Ovary (tissue), 9 donors: ENCODE data around the gene DNAJB1. TPM values are rescaled to one million over a fixed set of nuclear protein-coding genes. Genes with fewer than 3 reads are reported as not detected.

ENCODE experiments used
- DNase-seq, 5 donors: peaks; one replicate each; pipeline ENCODE4 v3.0.0-alpha.2; 2019 to 2020
- H3K27ac ChIP-seq, 2 donors: fragments of 200-600 bp; one replicate each; pipeline versions ENCODE4 v1.5.1 to v1.8.0; 2019 to 2022
- H3K27me3 ChIP-seq: fragments of 200-600 bp; one replicate; pipeline ENCODE4 v1.8.0; 2022
- H3K36me3 ChIP-seq: fragments of 200-600 bp; sonication (generic); one replicate; pipeline ENCODE4 v1.5.1; 2019
- H3K4me1 ChIP-seq: one replicate; pipeline ENCODE4 v1.8.1; 2013; ENCODE audit warnings: mild to moderate bottlenecking, moderate library complexity; ENCODE audit not compliant: insufficient read depth
- H3K4me3 ChIP-seq: fragments of 200-600 bp; sonication (generic); one replicate; pipeline ENCODE4 v1.5.1; 2017
- H3K9me3 ChIP-seq, 2 donors: fragments of 200-600 bp in 1 of 2; sonication (generic) in 1 of 2; one replicate each; pipeline versions ENCODE4 v1.5.1 to v1.8.1; 2013 to 2019; ENCODE audit warnings: mild to moderate bottlenecking in 1 of 2, moderate library complexity in 1 of 2
- EP300 ChIP-seq: sonication (generic); formaldehyde crosslinking; IDR thresholded peaks from one replicate; pipeline ENCODE4 v1.6.1; 2017; ENCODE audit warnings: antibody characterized with exemption
- POLR2A ChIP-seq: fragments of 450-650 bp; IDR thresholded peaks from one replicate; pipeline ENCODE4 v1.6.1; 2017; ENCODE audit warnings: antibody characterized with exemption, mild to moderate bottlenecking, moderate library complexity
- WGBS, 3 donors: extraction: QIAGEN DNeasy Blood & Tissue Kit in 1 of 3; methylation state at CpG; one replicate each; pipeline versions ENCODE4 v1.1.5 to v1.1.7; 2013 to 2017; 5-methylcytosine and 5-hydroxymethylcytosine counted together
- intact Hi-C, 4 donors: fragments of 100-400 bp; cut with DNase I; formaldehyde crosslinking; loops; one replicate each; pipeline versions ENCODE4 v1.11.0 to v1.15.1; 2022 to 2023
- polyA plus RNA-seq, 2 donors: library from polyadenylated mRNA; stranded (reverse); fragments of 200-250 nt in 1 of 2; fragments of 350-450 nt in 1 of 2; fragmentation: Illumina TruSeq in 1 of 2; extraction: RNeasy Lipid Tissue Mini Kit (QIAGEN cat#74804) in 1 of 2; gene quantifications; one replicate each; pipeline ENCODE4 v1.2.3, GENCODE V29; 2013 to 2014
- total RNA-seq, 7 donors: library from RNA; depleted of rRNA in 2 of 7; stranded (reverse); fragments of >200 nt in 2 of 7; fragmentation: NEBNext Ultra II Directional in 3 of 7; extraction: Animal tissue kit (Norgen Biotek cat#: 25700) in 3 of 7; gene quantifications; one replicate each; pipeline versions ENCODE4 v1.1.0 to v1.2.4, GENCODE V29; 2016 to 2023
- TF ChIP-seq, protein P1 (sequence below), 3 donors: fragments of 450-650 bp in 2 of 3; fragments of 200-600 bp in 1 of 3; IDR thresholded peaks; one replicate each; pipeline versions ENCODE4 v1.5.1 to v1.8.0; 2016 to 2022; ENCODE audit warnings: antibody characterized with exemption in 3 of 3, mild to moderate bottlenecking in 1 of 3
- donor health status: DM: no; HTN: no; CAD: no; lungs with moderate emphysema.
- donor health status: DM: no; HTN: no; CAD: no.
- donor health status: Bipolar disorder and iron deficiency.
- donor health status: DM: yes; HTN: yes; CAD: no.
- donor health status: DM: no; HTN: no; CAD: no.
- donor health status: DM: yes; HTN: yes; CAD: no.

The DNAJB1 gene
- total and polyA plus RNA-seq, 9 donors, result 52.4 to 151 (median 75.1) TPM

DNA sequence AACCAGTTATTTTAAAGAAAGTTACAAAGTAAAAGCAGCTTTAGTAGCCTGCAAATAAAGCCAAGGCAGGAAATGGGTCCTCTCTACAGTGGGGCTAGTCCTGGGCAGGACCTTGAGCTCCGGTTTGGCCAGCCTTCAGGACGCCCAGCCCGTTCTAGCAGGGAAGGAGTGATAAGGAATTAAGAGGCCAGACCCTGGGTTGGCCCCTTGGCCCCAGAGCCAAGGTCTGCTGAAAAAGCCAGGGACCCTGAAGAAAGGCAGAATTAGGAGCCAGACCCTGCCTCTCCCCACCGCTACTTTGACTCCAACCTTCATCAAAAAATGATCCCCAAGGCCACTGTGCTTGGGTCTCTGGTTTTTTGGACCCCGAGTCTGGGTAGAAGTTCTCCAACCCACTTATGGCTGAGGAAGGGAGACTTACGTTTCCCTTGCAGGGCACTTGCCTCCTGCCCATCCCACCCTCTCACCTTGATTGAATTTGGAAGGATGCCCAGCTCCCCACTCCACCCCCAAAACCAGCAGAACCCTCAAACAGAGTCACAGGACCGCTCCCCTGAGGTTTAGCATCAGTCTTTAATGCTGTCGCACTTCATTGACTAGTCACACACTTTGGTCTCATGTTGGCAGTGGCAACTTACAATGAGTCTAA is 3.9 kb downstream of the DNAJB1 start:
- Histone ChIP-seq H3K36me3 (no peaks in the 10 kb centered on the region), H3K9me3 (no peaks in the 10 kb centered on the region), H3K4me1 (peaks cover 16% of the 10 kb centered on the region), H3K4me3 (no peak overlapping the region), H3K27me3 (no peaks in the 10 kb centered on the region), H3K27ac (no peak overlapping the region)
- TF ChIP-seq, protein P1, sequence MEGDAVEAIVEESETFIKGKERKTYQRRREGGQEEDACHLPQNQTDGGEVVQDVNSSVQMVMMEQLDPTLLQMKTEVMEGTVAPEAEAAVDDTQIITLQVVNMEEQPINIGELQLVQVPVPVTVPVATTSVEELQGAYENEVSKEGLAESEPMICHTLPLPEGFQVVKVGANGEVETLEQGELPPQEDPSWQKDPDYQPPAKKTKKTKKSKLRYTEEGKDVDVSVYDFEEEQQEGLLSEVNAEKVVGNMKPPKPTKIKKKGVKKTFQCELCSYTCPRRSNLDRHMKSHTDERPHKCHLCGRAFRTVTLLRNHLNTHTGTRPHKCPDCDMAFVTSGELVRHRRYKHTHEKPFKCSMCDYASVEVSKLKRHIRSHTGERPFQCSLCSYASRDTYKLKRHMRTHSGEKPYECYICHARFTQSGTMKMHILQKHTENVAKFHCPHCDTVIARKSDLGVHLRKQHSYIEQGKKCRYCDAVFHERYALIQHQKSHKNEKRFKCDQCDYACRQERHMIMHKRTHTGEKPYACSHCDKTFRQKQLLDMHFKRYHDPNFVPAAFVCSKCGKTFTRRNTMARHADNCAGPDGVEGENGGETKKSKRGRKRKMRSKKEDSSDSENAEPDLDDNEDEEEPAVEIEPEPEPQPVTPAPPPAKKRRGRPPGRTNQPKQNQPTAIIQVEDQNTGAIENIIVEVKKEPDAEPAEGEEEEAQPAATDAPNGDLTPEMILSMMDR (IDR thresholded peaks at IDR 0.05), result no peak
- TF ChIP-seq POLR2A (no peak), EP300 (no peak)
- intact Hi-C loops, result no loop called here
- no peak for DNase-seq
- 74 to 76% (median 74%) methylated on average over 8 of the region's 8 CpGs for WGBS, 3 donors

DNA sequence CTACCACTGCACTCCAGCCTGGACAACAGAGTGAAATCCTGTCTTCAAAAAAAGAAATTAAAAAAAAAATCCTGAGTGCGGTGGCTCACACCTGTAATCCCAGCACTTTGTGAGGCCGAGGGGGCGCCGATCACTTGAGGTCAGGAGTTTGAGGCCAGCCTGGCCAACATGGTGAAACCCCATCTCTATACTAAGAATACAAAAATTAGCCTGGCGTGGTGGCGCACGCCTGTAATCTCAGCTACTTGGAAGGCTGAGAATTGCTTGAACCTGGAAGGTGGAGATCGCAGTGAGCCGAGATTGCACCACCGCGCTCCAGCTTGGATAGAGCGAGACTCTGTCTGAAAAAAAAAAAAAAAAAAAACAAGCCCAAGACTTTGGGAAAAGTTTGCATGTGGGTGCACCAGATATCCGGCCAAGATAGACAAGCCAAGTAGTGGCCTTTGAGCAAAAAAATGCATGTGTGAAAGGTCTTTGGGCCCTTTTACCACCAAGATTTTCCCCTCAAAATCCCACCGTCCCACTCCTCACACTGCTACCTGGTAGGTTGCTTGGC is 5.7 kb downstream of the DNAJB1 start:
- Histone ChIP-seq H3K9me3 (no peaks in the 10 kb centered on the region), H3K4me3 (no peak overlapping the region), H3K27ac (no peak overlapping the region), H3K4me1 (peaks cover 16% of the 10 kb centered on the region), H3K36me3 (no peaks in the 10 kb centered on the region), H3K27me3 (no peaks in the 10 kb centered on the region)
- no peak for DNase-seq
- intact Hi-C loops, result no loop called here
- 85 to 91% (median 89%) methylated on average over 14 of the region's 14 CpGs for WGBS, 3 donors
- TF ChIP-seq EP300 (no peak), POLR2A (no peak)
- TF ChIP-seq, protein P1 (IDR thresholded peaks at IDR 0.05), result no peak

DNA sequence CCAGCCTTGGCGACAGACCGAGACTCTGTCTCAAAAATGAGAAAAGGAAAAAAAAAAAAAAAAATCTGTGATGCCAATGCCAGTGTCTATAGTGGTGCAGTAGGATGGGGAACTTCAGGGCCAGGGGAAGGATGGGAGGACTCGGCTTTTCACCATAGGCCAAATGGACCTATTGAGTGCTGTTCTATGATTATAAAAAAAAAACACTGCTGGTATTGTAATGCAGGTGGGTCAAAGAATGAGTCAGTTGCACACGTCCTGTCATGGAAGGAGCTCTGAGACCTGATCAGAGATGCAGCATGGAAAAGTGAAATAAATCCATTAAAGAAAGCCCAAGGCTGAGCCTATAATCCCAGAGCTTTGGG is 7.0 kb downstream of the DNAJB1 start:
- H3K36me3 ChIP-seq, result no peaks in the 10 kb centered on the region
- DNase-seq, result no peak
- H3K27me3 ChIP-seq, result no peaks in the 10 kb centered on the region
- no peak overlapping the region for H3K4me3 ChIP-seq
- peaks cover 12% of the 10 kb centered on the region for H3K4me1 ChIP-seq
- no peak overlapping the region for H3K27ac ChIP-seq
- TF ChIP-seq, protein P1 (IDR thresholded peaks at IDR 0.05), result no peak
- H3K9me3 ChIP-seq, result no peaks in the 10 kb centered on the region
- intact Hi-C loops, result no loop called here
- WGBS, 3 donors, result 68 to 76% (median 73%) methylated on average over 4 of the region's 4 CpGs

DNA sequence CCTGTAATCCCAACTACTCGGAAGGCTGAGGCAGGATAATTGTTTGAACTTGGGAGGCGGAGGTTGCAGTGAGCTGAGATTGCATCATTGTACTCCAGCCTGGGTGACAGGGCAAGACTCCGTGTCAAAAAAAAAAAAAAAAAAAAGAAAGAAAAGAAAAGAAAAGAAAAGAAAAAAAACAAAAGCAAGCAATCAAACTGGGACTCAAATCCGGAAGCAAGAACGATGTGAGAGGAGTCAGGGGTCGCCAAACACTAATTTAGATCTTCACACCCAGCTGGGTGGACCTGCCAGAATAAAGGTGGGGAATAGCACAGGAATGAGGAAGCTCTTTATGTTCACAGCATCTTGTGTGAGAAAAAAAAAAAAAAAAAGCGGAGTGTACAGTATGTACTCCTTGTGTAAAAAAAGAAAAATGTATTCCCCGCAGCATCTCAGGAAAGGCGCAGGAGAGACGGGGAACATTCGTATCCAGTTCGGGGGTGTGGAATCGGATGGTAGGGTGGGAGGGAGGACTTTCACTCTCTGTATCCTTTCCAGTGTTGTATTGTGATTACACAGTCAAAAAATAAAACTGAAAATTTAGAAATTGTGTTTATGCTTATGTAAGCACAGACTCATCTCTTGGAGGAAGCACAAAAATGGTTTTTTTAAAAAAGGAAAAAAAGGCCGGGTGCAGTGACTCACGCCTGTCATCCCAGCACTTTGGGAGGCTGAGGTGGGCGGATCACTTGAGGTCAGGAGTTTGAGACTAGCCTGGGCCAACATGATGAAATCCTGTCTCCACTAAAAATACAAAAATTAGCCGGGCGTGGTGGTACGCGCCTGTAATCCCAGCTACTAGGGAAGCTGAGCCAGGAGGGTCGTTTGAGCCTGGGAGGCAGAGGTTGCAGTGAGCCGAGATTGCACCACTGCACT is 7.6 kb downstream of the DNAJB1 start:
- WGBS, 3 donors, result 15 to 16% (median 16%) methylated on average over 22 of the region's 22 CpGs
- H3K4me3 ChIP-seq, result no peak overlapping the region
- H3K27me3 ChIP-seq, result no peaks in the 10 kb centered on the region
- H3K4me1 ChIP-seq, result peaks cover 6% of the 10 kb centered on the region
- H3K36me3 ChIP-seq, result no peaks in the 10 kb centered on the region
- peak overlapping the region in 1 of 2 donors; percentile 14 for H3K27ac ChIP-seq
- peak in 4 of 5 donors; percentile 46 to 76 (median 58) for DNase-seq
- no peak for TF ChIP-seq EP300
- intact Hi-C loops, result no loop called here
- H3K9me3 ChIP-seq, result no peaks in the 10 kb centered on the region
